GM13976 (cell line): Measurements from ENCODE around the gene TPP2.

ENCODE experiments used
- DNase-seq: peaks from one replicate; pipeline ENCODE4 v3.0.0; 2012; ENCODE audit warnings: low spot score
- CTCF ChIP-seq: IDR thresholded peaks from 2 replicates; pipeline ENCODE4 v1.5.1; 2012; ENCODE audit warnings: borderline replicate concordance, mild to moderate bottlenecking; ENCODE audit not compliant: insufficient read depth; ENCODE audit errors: extremely low read depth, missing control alignments, control extremely low read depth
- in situ Hi-C: fragments of 300-500 bp; cut with MboI; formaldehyde crosslinking; loops from one replicate; pipeline ENCODE4 v1.12.0; 2022; ENCODE audit warnings: low sequenced_read_pairs, mixed read lengths, inconsistent platforms; ENCODE audit not compliant: unreplicated experiment

The TPP2 gene

GRCh38 chr13:102589301-102589822, 7.4 kb upstream of the TPP2 start:
- in situ Hi-C loops: loop anchor here (25.0 kb wide), 1 partner anchor 548 kb away; no protein-coding TSS in a partner anchor
- no peak for DNase-seq
- TF ChIP-seq CTCF: no peak

DNA sequence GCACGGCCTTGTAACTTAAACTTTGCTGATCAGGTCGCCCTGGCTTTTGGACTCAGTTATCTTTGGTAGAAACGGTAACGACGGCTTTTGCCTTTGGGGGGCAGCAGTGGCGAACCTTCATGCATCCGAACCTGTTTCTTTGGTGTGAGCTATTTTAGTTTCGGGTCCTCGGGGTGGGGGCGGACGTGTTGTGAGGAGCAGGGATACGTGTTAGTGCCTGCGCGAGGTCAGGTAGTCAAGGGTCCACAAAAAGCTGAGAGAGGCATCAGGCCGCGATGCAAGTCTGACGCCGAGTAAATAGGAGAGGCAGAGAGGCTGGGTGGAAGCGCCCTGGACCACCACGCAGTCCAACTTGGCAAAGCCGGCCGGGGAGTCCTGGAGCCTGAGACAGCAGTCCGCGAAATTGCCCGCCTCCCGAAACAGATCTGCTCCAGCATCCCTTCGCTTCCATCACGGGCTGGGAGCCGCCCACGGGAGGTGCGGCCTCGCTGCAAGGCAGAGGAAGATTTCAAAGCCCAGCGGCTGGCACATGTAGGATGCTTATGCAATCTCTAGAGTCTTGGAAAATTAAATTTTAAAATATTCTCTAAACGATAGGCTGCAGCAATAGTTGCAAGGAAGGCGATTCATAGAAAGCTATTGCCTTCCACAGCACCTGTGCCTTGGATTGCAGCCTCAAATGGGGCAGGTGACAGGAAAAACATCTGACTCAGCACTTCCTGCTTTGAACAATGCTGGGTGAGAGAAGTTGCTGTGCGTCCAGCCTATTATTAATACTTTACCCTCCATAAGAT, 4.6 kb upstream of the TPP2 start:
- in situ Hi-C loops: loop anchor here (10.0 to 25.0 kb wide), 2 partner anchors 183 to 545 kb away; partner anchors contain the start of gene TEX30
- peak; percentile 72 for DNase-seq
- peak; percentile 68 for TF ChIP-seq CTCF

- in situ Hi-C loops: loop anchor here (10.0 to 25.0 kb wide), 2 partner anchors 181 to 544 kb away; partner anchors contain the start of gene TEX30
- no peak for TF ChIP-seq CTCF
- DNase-seq: no peak
Observed at GRCh38 chr13:102593466-102593865, 3.3 kb upstream of the TPP2 start.

- no peak for TF ChIP-seq CTCF
- peak; percentile 25 for DNase-seq
- in situ Hi-C loops: loop anchor here (5.0 to 25.0 kb wide), 3 partner anchors 178 to 540 kb away; partner anchors contain the start of gene TEX30
Observed at GRCh38 chr13:102597029-102597961, 509 bp downstream of the TPP2 start.

DNA sequence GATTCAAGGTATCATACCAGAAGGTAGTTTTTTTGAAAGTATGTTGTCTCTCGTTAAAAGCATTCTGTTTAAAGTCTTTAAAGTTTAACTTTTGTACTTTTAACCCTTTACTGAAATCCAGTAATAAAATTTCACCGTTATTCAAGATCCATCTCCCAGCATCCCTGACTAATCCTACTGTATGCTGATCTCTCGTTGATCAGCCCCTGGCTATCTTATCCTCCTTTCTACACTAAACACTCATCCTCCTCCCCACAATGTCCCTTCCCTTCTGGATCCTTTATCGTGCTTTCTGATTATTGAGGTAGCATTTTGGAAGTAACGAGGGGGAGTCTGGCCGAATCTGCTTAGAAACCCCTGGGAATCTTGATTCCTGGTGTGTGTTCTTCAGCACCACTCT, 1.3 kb downstream of the TPP2 start:
- no peak for DNase-seq
- in situ Hi-C loops: loop anchor here (5.0 to 25.0 kb wide), 3 partner anchors 177 to 539 kb away; partner anchors contain the start of gene TEX30
- no peak for TF ChIP-seq CTCF
